ENCODE results near the gene RPP30.

RPP30 gene

GRCh38 chr10:90871766-90872647, at the start of gene RPP30:
Gene RPP30, plus strand, starts transcription at chr10:90871974. Its CDS starts 13 bp downstream, at chr10:90871987.
- peak; percentile 72 for DNase-seq (ENCODE audit: low read depth)

GRCh38 chr10:90822508-90822907, 49.3 kb upstream of the RPP30 start:
- DNase-seq (ENCODE audit: low read depth) = no peak

- no peak for DNase-seq (ENCODE audit: low read depth)
Measured at GRCh38 chr10:90832111-90832510, 39.7 kb upstream of the RPP30 start.

DNA sequence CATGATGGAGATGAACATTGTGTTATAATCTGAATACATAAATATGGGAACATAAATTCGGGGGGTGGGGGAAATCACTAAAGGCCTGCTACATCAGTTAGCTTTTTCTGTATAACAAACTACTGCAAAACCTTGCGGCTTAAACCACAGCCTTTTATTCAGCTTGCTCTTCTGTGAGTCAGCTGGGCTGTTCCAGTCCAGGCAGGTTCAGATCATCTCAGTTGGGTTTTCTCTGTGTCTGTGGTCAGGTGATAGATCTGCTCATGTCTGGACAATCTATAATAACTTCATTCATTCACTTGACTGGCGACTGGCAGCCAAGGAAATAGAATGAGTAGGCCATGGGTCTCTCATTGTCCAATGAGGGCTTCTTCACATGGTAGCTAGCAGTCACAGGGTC, 37.4 kb upstream of the RPP30 start:
- DNase-seq (ENCODE audit: low read depth) = no peak

DNA sequence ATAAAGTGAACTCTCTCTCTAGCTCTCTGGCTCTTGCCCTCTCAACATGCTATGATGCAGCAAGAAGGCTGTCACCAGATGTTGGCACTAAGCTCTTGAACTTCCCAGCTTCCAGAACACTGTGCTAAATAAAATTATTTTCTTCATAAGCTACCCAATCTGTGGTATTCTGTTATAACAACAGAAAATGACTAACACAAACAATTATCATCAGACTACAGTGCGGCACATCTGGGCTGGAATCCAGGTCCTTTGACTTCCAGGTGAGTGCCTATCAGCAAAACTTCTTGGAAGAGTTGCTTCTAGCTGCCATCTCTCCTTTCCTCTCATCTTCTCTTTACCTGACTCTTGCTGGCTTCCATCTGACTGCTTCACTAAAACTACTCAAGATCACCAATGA, 34.3 kb upstream of the RPP30 start:
- DNase-seq (ENCODE audit: low read depth) = no peak

- DNase-seq (ENCODE audit: low read depth) = no peak
Measured at GRCh38 chr10:90842725-90843124, 29.0 kb upstream of the RPP30 start.

DNA sequence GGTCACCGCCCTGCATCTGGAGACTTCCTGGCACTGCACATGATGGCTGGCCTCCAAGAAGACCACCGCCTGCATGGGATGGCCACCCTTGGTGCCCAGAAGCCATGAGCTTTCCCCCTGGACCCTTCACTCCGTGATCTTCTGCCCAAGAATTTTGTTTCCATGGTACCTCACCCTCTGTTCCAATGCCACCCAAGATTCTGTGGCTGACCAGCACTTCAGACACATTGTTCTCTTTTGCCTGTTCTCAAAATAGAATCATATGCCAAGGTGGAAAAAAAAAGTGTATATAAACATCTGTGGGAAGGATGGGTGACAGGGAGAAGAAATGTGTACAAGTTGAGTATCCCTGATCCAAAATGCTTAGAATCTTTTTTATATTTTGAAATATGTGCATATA, 26.0 kb upstream of the RPP30 start:
- no peak for DNase-seq (ENCODE audit: low read depth)

DNA sequence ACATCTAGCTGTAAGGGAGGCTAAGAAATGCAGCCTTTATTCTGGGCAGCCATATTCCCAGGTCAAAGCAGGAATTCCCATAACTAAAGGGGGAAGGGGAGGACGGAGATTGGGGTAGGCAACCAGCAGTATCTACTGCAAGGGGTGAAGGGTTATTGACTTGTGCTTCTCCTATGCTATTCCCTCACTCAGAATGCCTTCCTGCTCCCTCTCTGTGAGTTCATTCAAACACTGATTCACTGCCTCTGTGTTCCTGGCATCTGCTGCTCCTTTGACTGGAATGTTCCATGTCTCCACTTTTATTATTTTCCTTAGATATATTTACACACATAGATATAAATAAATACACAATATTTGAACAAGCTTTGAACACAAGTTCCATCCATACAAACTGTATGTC, 25.0 kb upstream of the RPP30 start:
- no peak for DNase-seq (ENCODE audit: low read depth)

DNA sequence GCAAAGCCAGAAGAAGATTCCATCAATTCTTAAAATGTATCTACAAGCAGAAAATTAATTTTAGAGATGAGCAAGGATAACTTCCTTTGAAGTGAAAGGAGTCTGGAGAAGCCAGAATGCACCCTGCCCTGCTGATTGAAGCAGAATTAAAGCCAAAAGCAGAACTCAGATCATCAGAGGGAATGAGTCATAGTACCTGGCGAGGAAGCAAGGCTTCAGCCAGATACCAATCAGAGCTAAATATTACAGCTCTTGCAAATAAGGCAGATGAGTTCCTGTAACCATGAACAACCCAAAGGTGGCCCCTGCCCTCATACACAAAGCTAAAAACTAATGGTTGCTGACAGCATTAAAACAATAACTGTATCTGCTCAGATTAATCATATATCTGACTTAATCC, 24.3 kb upstream of the RPP30 start:
- no peak for DNase-seq (ENCODE audit: low read depth)

DNA sequence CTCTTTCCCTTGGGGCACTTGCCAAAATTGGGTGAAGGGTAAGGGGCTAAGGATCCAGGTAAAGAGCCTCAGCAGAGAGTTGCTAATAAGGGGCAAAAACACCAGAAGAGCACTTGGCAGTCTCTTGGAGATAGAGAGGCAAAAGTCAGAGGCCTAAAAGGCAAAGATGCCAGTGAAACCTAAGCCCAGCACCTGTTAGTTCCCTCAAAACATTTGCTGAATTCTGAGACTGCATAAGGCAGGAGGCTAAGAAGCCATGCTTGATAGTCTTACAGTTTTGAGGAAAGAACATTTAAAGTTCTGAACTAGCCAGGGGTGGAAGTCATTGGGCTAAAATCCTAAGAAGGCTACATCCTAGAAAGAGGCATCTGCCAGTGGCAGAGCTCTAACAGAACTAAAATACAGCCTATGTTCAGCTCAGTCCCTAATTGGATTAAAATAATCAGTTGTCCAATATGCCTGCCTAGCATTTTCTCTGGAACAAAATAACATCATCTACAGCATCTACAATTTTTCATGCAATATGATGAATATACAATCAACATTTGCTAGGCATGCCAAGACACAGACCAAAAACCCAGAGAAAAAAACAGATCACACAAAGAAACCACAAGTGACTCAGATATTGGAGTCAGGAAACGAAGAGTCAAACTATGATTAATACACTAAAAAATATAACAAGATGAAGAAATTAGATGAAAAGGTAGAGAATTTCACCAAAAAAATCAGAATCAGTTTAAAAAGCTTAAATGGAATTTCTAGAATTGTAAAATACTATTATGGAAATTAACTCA, 21.6 kb upstream of the RPP30 start:
- no peak for DNase-seq (ENCODE audit: low read depth)

- DNase-seq (ENCODE audit: low read depth) = no peak
Measured at GRCh38 chr10:90855126-90855525, 16.6 kb upstream of the RPP30 start.

- DNase-seq (ENCODE audit: low read depth) = no peak
Measured at GRCh38 chr10:90856261-90856660, 15.5 kb upstream of the RPP30 start.

- no peak for DNase-seq (ENCODE audit: low read depth)
Measured at GRCh38 chr10:90856964-90857634, 14.7 kb upstream of the RPP30 start.

DNA sequence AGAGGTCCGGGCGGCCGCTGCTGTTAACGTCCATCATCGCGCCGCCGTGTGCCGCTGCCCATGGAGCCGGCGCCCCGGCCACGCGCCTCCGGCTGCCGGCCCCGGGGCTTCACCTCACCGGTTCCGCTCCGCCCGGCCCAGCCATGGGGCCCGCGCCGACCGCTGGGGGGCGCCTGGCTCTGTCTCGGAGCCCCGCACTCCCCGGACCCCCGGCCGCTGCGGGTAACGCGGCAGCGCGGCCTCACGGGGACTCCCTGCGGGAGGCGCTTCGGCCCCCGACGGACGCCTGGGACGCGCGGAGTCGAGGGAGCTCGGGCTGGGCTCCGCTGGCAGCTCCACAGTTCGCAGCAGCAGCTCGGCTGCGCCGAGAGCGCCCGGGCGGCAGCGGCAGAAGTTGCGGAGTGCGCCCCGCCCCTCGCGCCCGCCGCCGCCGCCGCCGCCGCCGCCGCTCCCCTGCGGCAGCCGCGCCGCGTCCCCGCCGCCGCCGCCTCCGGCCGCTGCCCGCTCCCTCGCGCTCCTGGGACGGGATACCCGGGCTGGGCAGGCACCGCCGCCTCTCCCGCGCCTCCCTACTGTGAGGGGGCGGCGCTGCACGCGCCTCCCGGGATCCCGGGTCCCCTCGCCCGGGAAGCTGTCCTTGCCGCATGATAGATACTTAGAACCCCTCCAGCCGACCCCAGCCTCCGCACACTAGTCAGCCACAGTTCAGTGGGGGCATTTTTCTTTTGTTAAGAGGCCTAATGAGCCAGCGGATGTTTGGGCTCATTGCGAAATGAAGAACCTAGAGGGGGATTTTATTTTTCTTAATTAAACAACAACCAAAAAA, 13.9 kb upstream of the RPP30 start, which contains the start of gene HTR7:
Gene HTR7, minus strand, starts transcription at position 405 of the 826 bp plus-strand sequence. Its CDS starts 368 bp downstream, at position 37.
- DNase-seq (ENCODE audit: low read depth) = peak; percentile 50

DNA sequence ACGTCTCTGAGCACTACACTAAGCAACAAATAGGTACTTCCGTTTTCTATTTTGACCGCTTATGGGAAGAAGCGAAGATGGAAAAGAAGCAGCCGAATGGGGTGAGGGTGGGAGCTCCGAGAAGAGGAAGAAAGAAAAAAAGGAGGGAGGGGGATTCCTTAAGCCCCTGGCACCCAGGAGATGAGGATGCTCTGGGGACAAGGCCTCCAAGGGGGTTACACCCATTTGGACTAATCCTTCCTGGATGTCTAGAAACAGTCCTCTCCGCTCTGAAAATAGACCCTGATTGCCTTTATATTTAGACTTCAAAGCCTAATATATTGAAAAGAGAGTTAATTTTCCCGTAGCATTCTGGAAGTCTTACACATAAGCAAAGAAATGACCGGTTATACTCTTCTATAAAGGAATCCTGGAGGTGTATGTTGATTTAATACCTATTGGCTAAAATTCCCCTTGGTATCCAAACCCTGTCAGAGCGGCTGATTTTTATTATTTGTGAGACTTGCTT, 13.3 kb upstream of the RPP30 start:
- no peak for DNase-seq (ENCODE audit: low read depth)

DNA sequence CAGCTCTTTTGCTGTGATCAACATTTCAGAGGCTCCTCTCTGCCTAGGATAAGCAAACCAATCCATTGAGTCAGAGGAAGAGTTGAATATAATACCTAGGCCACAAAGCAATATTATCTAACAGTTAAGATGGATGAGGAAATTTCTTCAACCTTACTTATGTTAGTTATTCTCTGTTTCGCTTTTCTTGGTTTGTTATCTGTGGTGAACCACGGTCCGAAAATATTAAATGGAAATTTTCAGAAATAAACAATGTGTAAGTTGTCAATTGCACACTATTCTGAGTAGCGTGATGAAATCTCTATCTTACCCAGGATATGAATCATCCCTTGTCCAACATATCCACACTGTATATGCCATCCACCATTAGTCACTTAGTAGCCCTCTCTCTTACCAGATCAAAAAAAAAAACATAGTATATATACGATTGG, 12.4 kb upstream of the RPP30 start:
- DNase-seq (ENCODE audit: low read depth) = no peak

- DNase-seq (ENCODE audit: low read depth) = no peak
Measured at GRCh38 chr10:90860790-90861189, 11.0 kb upstream of the RPP30 start.

- DNase-seq (ENCODE audit: low read depth) = no peak
Measured at GRCh38 chr10:90862908-90863514, 8.8 kb upstream of the RPP30 start.

GRCh38 chr10:90865401-90865800, 6.4 kb upstream of the RPP30 start:
- no peak for DNase-seq (ENCODE audit: low read depth)

DNA sequence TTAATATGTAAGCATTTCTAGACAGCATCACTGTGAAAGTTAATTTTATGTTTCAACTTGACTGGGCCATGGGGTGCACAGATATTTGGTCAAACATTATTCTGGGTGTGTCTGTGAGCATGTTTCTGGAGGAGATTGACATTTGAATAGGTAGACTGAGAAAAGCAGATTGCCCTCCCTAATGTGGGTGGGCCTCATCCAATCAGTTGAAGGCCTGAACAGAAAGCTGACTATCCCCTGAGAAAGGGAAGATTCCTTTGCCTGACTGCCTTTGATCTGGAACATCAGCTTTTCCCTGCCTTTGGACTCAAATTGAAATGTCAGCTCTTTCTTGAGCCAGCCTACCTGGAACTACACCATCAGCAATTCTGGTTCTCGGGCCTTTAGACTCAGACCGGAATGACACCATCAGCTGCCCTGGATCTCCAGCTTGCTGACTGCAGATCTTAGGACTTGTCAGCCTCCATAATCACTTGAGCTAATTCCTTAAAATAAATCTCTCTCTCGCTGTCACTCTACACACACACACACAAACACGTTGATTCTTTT, 5.7 kb upstream of the RPP30 start:
- no peak for DNase-seq (ENCODE audit: low read depth)
